ENCODE measurements around the gene NLRC5.
A peak's percentile ranks its signal among the peaks of the same experiment; 100 is the strongest.

The NLRC5 gene

DNA sequence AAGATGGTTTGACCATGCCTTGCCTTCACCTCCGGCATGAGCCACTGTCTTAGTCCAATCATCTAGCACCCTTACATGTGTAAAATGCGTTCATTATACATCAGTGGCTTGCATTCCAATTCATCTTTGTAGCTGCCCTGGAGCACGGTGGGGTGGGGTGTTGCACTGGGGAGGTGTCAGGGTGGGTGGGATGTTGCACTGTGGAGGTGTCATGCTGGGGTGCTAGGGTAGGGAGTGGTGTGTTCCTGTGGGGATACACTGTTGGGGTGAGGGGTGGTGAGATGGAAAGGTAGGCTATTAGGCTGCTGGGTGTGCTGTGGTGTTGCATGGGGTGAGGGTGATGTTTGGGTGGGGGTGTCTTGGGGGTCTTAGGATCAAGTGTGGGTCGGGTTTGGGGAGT lies 47.0 kb downstream of the NLRC5 start:
- Histone ChIP-seq H3K4me3 (no peak overlapping the region), H3K27ac (peak overlapping the region in 5 of 21 experiments; percentile 5 to 88 (median 59))

DNA sequence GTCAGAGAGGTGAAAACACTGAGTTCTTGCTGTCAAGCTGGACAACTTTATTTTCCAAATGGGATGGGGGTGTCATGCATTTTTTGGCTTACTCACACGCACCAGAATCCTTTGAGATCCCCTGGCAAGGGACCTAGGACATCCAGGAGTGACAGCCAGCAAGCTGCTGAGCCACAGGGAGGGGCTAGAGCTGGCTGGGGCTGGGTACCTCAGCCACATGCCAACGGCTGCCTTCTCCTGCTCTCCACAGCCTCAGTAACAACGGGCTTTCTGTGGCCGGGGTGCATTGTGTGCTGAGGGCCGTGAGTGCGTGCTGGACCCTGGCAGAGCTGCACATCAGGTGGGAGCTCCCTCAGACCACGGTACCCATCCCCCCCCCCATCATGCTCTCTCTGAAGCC lies 47.6 kb downstream of the NLRC5 start:
- peak overlapping the region in 8 of 21 experiments; percentile 5 to 88 (median 32) for H3K27ac ChIP-seq
- no peak overlapping the region for H3K4me3 ChIP-seq

DNA sequence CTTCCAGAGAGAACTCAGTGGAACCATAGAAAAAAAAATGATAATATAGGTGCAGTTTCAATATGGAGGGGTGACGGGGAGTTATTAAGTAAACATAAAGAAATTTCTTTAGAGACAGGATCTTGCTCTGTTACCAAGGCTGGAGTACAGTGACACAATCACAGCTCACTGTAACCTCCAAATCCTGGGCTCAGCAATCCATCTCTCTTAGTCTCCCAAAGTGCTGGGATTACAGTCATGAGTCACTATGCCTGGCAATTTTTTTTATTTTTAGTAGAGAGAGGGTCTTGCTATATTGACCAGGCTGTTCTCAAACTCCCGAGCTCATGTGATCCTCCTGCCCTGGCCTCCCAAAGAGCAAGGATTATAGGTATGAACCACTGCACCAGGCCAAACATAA lies 48.8 kb downstream of the NLRC5 start:
- no peak overlapping the region for H3K4me3 ChIP-seq
- peak overlapping the region in 10 of 21 experiments; percentile 44 to 91 (median 84) for H3K27ac ChIP-seq

DNA sequence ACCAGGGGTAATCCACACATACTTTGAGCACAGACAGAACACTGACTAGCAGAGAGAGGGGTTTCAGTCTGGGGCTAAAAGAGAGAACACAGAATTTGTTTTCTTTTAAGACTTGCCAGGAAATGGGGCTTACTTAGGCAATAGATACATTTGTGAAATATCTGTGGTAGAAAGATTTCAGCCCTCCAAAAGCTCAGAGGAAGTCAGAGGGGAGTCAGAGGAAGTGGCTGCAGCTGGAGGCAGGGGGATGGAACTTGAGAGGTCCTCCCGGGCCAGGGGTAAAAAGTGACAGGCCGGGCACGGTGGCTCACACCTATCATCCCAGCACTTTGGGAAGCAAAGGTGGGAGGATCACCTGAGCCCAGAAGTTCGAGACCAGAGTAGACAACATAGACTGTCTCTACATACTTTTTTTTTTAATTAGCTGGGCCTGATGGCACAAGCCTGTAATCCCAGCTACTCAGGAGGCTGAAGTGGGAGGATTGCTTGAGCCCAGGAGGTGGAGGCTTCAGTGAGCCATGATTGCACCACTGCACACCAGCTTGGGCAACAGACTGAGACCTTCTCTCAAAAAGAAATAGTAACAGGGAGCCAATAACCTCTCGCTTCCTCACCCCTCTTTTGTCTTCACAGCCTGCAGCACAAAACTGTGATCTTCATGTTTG lies 49.9 kb downstream of the NLRC5 start:
- Histone ChIP-seq H3K4me3 (no peak overlapping the region), H3K27ac (peak overlapping the region in 16 of 21 experiments; percentile 30 to 91 (median 76))

DNA sequence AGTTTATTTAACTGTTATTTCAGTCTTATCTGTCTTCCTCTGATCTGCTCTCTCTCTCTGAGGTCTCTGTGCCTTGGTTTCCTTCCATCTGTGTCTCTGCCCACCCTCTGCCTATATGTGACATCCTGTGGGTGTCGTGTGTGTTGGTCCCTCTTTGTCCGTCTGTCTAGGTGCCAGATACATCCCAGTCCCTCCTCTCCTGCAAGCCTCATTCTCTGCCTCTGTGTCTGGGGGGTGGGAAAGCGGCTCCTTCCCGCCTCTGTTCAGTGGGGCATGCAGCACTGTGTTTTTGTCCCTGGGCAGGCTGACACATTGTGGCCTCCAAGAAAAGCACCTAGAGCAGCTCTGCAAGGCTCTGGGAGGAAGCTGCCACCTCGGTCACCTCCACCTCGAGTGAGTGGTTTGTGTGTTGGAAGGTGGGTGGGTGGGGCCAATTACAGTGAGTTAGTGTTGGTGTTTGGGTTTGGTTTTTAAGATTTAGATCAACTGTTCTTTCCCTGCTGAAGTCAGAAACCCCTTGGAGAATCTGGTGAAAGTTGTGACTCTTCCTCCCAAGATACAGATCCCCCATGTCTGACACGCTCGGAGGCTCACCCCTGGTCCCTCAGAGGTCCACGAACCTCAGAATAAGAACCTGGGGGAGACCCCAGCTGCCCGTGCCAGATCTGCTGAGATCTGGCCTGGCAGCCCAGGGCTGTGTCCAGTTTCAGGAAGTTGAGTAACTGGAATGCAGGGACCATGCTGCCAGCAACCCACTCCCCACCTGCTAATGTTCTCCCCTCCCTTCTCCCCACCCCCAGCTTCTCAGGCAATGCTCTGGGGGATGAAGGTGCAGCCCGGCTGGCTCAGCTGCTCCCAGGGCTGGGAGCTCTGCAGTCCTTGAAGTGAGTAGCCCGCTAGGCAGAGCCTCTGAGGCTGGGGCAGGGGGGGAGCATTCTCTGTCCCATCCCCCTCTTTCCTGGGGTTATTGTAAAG lies 52.1 kb downstream of the NLRC5 start:
- peak overlapping the region in 17 of 21 experiments; percentile 28 to 91 (median 77) for H3K27ac ChIP-seq
- peak overlapping the region in 1 of 7 experiments; percentile 4 for H3K4me3 ChIP-seq

DNA sequence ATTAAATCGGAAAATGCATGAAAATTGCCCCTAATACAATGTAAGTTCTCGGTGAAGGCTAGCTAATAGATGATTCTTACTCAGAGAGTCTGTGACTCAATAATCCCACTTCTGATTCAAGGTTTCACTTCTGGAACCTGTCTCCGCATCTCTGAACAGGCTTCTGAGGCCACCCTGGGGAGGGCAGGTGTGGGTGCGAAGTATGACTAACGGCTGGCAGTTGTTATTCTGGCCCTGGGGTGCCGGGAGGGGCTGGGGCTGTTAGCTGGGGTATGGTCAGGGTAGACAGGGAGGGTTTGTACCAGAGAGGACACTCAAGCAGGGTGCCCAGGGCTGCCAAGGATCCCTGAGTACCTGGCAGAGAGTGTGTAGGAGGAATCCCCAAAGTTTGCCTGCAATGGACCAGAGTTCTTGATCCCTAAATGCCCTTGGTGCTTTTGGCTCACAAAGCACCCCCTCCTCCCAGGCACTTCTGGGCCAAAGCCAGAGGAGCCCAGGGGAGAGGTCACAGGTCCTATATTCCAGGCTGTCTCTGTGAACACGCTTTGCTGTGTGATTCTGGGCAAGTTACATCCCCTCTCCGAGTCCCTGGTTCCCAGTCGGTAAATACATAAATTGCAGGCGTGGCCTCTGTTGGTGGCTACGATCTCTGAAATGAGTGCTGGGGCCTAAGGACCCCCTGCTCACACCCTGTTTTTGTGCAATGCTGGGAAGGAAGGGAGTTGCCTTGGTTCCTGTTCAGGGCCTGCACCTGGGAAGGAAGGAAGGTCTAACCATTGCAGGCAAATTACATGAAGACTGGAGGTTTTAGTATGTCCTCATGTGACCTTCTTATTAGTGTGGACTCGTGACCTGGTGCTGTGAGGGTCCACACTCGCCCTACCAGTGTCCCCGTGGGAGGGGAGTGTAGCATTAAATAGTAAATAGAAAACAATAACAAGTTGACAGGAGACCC lies 53.1 kb downstream of the NLRC5 start:
- Histone ChIP-seq H3K4me3 (peak overlapping the region in 1 of 7 experiments; percentile 4), H3K27ac (peak overlapping the region in 17 of 21 experiments; percentile 0 to 91 (median 74))

DNA sequence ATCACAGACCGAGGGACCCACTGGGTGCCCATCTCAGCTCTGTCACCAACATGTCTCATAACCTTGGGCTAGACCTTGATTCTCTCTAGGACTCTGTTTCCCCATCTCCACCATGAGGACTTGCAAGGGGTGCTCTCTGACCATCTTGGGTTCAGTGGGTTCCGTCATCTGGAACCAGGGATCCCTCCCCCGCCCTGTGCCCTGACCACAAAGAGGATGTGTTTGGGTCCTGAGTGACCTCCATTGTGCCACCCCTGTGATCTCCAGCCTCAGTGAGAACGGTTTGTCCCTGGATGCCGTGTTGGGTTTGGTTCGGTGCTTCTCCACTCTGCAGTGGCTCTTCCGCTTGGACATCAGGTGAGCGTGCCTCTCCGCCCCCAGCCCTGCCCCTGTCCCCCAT lies 53.9 kb downstream of the NLRC5 start:
- Histone ChIP-seq H3K27ac (peak overlapping the region in 8 of 21 experiments; percentile 71 to 91 (median 87)), H3K4me3 (no peak overlapping the region)

DNA sequence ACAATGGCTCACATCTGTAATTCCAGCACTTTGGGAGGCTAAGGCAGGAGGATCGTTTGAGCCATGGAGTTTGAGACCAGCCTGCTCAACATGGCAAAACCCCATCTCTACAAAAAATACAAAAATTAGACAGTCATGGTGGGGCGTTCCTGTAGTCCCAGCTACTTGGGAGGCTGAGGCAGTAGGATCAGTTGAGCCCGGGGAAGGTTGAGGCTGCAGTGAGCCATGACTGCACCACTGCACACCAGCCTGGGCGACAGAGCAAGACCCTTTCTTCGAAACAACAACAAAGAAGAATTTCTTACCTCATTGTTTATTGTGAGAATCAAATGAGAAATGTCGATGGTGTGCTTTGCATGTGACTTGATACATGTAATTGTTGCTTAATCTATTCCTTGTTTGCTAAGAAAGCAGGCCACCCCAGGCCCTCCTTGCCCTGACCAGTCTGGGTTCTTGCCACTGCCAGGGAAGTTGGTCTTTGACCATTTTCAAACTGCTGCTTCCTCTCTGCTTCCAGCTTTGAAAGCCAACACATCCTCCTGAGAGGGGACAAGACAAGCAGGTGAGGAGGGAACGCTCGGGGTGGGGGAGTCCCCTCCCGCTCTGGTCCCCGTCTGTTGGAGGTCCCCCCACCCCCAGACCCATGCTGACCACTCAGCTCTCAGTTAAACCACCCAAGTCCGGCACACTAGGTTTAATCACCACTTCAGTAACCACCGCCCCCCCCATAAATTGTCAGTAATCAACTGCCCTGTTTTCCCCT lies 55.8 kb downstream of the NLRC5 start:
- peak overlapping the region in 6 of 21 experiments; percentile 20 to 56 (median 49) for H3K27ac ChIP-seq
- no peak overlapping the region for H3K4me3 ChIP-seq

DNA sequence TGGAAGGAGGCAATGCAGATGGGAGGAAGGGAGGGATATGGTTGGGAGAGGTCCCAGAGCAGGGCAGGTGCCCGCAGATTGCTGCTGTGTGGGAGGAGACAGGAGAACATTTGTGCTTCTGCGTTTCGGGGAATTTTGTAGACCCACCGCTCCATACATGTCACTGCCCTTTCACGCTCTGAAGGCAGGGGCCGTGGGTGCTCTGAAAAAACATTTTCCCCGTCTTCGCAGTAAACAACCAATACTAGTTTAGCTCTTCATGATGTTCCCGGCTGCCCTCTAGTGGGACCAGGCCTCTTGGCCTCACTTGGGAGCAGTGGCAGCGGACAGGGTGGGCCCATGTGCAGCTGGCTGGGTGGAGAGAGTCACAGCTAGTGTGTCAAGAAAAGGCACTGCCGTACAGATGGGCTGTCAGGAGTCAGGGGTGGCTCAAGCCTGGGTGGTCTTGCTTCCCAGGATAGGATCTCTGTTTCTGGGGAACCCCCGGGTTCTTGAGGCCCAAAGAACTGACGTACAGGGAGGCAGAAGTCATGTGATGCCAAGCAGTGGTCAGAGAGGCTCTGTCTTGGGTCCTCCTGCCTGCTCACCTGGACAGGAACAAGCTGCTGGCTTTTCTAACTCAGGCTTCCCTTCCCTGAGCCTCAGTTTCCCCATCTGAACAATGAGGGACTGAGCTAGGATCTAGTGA lies 56.5 kb downstream of the NLRC5 start:
- H3K27ac ChIP-seq: peak overlapping the region in 6 of 21 experiments; percentile 0 to 56 (median 46)
- no peak overlapping the region for H3K4me3 ChIP-seq

DNA sequence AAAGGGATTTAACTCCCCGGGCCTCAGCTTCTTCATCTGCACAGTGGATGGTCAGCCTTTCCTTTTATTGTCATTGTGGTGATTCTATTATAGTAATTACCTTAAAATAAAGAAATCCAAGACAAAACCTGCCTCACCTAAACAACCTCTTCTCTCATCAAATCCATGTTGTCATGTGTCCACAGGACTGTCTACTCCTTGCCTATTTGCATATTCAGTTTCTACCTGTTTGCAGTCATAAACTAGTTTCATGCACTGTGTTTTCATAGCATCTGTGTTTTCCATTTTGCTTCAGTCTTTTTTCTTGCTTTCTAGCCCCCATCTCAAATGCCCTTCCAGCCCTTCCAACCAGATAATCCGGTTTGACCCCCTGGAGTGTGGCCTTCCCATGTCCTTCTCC lies 58.7 kb downstream of the NLRC5 start:
- H3K27ac ChIP-seq: no peak overlapping the region
- no peak overlapping the region for H3K4me3 ChIP-seq

DNA sequence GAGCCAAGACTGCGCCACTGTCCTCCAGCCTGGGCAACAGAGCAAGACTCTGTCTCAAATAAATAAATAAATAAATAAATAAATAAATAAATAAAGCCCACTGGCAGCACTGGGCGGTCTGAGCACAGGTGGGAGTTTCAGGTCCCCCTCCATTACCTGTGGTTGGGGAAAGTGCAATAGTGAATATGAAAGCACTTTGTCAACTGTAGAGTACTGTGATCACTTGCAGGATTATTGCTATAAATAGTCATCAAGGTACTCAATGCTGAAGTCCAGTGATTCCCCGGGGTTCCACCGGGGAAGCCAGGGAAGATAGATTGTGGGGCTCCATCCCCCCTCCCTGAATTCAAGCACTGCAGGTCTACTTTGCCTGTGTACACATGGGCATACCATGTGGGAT lies 60.3 kb downstream of the NLRC5 start:
- Histone ChIP-seq H3K27ac (no peak overlapping the region), H3K4me3 (no peak overlapping the region)

DNA sequence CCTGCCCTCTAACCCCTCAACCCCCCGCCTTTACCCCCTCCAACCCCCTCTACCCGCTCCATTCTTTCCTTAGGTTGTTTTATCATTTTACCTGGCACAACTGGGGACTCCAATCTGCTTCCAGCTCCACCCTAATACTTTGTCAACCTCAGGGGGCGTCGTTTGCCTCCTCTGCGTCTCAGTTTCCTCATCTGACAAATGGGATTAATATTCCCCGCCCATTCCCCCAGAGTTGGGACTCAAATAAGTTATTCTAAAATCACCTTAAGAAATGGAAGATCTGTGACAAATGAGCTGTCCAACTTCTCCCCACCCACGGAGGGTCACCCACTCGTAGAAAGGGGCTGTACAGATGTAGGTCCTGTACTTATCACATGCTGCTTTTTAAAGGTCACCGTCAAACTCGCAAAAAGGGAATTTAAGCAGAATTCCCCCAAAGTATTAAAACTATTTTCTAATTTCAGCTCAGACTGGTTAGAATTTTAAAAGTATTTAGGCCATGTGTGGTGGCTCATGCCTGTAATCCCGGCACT lies 62.4 kb downstream of the NLRC5 start:
- Histone ChIP-seq H3K4me3 (no peak overlapping the region), H3K27ac (no peak overlapping the region)

DNA sequence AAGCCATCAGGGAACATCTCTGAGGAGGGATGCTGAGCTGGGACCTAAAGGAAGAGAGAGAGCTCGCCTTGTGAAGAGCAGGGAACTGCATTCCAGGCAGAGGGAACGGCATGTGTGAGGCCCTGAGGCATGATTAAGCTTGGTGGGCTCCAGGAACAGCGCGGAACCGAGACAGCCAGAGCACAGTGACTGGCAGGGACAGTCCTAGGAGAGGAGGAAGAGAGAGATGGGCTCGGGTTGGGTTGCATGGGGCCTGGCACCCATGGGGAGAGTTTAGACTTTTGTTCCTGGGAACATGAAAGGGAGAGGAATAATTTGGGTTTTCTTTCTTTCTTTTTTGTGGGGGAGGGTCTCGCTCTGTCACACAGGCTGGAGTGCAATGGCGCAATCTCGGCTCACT lies 63.8 kb downstream of the NLRC5 start:
- H3K27ac ChIP-seq: no peak overlapping the region
- H3K4me3 ChIP-seq: no peak overlapping the region

DNA sequence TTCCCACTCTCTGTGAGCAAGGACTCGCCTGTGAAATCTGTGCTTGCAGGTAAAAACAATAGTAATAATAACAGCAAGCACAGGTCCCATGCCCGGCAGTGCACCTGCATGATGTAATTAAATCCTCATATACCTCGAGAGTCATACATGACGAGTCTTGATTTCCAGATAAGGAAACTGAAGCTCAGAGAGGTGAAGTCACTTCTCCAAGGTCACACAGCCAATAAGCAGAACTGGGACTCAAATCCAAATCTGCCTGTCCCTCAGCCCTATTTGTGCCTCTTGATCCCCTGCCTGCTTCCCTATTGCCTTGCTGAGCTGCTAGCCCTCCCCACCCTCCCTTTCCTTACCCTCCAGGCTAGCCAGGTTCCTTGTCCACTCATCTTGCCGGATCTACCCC lies 65.0 kb downstream of the NLRC5 start:
- H3K4me3 ChIP-seq: no peak overlapping the region

DNA sequence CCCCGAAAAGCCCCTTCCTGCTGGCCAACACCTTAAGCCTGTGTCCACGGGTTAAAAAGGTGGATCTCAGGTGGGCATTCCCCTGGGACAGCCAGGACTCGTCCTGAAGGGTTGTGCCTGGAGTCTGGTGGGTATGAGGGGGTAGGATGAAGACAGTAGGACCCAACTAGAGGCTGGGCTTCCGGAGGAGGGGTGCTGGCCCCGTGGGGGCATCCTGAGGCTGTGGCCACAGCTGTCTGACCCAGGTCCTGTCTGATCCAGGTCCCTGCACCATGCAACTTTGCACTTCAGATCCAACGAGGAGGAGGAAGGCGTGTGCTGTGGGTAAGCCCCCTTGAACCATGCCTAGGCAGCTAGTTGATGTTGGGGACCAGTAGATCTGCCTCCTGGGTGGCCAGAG lies 65.4 kb downstream of the NLRC5 start:
- no peak overlapping the region for H3K27ac ChIP-seq
- no peak overlapping the region for H3K4me3 ChIP-seq

More for the DNA sequence above, 65.0 kb downstream of the NLRC5 start:
- no peak overlapping the region for H3K27ac ChIP-seq

DNA sequence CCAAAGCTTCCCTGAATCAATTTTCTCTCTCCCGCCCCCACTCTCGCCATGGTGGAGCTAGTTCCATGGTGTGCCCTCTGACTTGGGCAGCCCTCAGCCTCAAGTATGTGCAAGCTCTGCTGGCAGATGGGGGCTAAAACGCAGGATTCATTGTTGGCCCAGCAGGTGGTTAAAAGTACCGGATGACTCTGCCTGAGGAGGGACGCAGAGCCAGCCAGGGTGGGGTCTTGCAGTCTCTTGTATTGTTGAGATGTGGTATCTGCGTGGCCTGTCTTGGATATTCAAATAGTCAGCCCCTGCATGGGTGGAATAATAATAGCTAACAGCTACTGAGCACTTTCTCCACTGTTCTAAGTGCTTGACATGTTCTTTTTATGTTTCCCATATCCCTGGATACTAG lies 66.3 kb downstream of the NLRC5 start:
- Histone ChIP-seq H3K27ac (no peak overlapping the region), H3K4me3 (no peak overlapping the region)

DNA sequence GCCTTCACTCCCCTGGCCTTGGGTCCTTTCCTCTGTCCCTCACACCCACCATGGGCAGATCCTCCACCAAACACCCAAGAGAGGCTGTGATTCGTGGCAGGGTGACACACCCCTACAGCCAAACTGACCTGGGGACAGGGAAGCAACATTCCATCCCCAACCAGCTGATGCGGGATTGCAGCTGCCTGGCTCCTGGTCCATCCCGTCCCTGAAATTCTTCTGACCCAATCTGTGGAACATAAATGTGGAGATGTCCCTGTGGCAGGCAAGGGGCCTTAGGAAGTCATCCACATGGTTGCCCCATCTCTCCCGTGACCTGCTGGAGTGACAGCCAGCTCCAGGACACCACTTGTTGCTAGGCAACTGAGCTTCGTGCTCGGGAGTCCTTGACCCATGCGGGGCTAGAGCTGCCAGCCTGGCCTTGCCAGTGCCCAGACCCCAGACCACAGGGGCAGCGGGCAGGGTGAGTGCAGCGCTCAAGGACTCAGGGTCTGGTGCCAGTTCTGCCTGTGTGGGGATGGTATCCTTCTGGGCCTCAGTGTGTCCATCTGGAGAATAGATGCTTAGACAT lies 69.0 kb downstream of the NLRC5 start:
- no peak overlapping the region for H3K27ac ChIP-seq
- no peak overlapping the region for H3K4me3 ChIP-seq
